Right renal cortex interstitium (tissue), 3 donors: Measurements from ENCODE around the gene CARD19. TPM values are rescaled to one million over a fixed set of nuclear protein-coding genes. Genes with fewer than 3 reads are reported as not detected.
"Not testable (repeated sequence)": the region's sequence is repeated elsewhere in the genome, so short reads cannot be mapped to it uniquely, and the experiment has no call there.

Source experiments
- DNase-seq, 3 donors: peaks; one replicate each; pipeline ENCODE4 v3.0.0-alpha.2; 2013; ENCODE audit warnings: low read depth in 3 of 3, low spot score in 2 of 3
- polyA plus RNA-seq, 3 donors: library from polyadenylated mRNA; unstranded; fragments of 120-200 nt; gene quantifications; one replicate each; pipeline ENCODE4 v1.2.1, GENCODE V29; 2013; ENCODE audit not compliant: insufficient read length in 3 of 3

Gene CARD19
- polyA plus RNA-seq, 3 donors, result 14.8 to 18.0 (median 15.5) TPM

DNA sequence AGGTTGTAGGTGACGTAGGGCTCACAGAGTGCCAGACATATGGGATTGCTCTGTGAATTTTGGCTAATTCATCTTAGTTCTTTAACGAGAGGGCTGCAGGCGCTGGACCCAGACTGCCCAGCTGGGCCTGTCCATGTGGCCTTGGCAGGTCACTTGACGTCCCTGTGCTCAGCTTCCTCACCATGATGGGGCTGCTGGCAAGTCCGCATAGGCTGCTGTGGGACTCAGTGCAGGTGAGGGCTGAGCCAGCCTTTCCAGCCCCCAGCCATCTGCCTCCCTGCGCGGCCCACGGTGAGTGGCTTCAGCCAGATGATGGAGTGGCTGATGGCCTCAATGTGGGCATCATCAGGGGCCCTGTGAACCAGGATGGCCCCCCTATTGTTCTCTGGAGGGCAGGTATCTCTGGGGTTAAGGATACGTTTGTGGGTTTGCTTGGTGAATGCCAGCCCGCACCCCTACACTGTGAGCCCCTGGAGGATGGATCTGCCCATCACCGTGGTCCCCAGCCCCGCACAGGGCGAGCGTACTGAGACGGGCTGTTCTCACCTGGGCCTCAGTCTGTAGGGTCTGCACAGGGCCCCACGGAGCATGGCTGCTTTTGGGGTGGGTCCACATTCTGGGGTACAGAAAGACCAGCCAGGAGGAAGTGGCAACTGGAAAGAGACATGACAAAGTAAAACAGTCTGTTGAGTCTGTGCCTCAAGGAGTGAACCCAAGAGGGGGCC is 3.7 kb downstream of the CARD19 start:
- no peak for DNase-seq

DNA sequence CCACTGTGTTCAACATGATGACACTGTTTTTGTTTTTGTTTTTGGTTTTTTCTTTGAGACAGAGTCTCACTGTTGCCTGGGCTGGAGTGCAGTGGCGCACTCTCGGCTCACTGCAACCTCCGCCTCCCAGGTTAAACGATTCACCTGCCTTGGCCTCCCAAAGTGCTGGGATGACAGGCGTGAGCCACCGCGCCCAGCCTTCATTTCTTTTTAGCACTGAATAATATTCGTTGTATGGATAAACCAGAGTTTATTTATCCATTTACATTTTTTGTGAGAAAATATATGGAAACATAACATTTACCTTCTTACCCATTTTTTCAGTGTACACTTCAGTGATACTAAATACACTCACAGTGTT is 4.2 kb downstream of the CARD19 start:
- DNase-seq, result no peak

DNA sequence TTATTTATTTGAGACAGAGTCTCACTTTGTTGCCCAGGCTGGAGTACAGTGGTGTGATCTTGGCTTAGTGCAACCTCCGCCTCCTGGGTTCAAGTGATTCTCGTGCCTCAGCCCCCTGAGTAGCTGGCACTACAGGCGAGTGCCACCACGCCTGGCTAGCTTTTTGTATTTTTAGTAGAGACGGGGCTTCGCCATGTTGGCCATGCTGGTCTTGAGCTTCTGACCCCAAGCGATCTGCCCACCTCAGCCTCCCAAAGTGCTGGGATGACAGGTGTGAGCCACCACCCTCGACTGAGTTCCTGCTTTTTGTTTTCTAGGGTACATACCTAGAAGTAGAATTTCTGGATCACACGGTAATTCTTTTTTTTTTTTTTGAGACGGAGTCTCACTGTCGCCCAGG is 5.1 kb downstream of the CARD19 start:
- not testable (repeated sequence) for DNase-seq

DNA sequence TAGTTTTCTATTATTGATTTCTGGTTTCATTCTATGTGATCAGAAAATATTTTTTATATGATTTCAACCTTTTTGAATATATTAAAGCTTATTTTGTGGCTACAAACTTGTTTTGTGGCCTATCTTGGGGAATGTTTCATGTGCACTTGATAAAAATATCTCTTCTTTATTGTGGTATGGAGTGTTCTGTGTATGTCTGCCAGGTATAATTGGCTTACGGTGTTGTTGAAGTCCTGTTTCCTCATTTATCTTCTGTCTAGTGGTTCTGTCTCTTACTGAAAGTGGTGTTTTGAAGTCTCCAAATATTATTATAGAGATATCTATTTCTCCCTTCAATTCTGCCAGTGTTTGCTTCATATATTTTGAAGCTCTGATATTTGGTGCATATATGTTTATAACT is 9.6 kb downstream of the CARD19 start:
- DNase-seq, result no peak

DNA sequence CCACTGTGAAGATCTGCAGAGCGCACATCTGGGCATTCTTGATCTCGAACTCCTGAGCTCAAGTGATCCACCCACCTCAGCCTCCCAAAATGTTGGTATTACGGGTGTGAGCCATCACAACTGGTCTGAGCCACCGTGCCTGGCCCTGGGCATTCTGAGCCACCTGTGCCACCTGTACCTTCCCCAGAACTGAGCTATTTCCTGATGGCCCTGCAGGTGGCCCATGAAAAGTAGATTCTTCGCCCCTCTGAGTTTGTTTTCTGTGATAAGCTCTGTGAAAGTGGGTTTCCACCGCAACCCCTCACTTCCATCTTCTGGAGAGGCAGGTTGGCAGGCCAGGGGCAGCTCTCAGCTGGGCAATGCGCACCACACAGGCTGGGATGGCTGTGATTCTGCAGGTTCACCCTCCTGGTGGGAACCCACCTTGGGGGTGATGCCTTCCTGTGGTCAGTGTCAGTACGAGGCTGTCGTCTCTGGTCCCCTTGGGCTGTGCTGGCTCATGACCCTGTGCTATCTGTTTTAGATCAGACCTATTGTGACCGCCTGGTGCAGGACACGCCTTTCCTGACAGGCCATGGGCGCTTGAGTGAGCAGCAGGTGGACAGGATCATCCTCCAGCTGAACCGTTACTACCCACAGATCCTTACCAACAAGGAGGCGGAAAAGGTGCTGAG is 11.3 kb downstream of the CARD19 start:
- no peak for DNase-seq

DNA sequence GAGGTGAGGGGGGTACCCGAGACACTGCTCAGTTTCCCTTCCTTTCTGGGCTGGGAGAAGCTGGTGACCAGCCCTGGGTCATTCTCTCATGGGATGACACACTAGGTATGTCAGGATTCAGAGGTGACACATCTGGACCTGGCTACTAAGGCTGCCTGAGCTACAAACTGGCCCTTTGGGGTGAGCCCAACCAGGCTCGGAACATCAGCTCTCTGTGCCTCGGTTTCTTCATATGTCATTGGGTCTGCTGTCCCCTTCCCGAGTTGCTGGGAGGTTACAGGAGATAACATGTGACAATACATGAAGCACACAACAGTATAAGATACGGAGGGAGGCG is 11.8 kb downstream of the CARD19 start:
- DNase-seq, result no peak

DNA sequence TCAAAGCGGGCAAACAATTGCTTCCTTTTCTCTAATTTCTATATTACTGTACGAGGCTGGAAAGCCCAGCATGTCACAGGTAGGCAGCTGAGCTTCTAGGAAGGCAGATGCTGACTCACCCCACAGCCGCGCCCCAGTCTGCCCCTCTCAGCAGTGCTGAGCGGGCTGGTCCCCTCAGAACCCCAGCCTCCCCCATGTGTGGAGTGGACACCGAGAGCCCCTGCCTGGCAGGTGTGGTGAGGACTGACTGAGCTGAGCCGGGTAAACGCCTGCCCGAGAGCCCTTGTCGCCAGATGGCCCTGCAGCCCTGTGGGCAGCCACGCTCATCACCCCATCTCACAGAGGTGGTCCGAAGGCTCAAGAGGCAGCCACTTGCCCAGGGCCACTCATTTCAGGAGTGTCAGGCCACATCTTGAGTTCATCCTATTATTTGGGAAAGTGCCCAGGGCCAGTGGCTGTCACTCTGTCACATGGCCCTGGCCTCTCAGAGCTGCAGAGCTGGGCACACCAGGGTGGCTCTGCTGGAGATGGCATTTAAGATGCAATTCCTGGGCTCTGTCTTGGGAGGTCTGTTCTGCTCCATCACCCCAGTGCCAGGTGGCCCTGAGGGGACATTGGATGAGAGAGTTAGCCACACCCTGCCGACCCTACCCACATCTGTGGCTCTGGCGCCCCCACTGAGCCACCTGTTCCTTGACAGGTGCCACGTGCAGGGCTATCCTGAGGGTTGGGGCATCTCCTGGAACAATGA is 12.4 kb downstream of the CARD19 start:
- no peak for DNase-seq

DNA sequence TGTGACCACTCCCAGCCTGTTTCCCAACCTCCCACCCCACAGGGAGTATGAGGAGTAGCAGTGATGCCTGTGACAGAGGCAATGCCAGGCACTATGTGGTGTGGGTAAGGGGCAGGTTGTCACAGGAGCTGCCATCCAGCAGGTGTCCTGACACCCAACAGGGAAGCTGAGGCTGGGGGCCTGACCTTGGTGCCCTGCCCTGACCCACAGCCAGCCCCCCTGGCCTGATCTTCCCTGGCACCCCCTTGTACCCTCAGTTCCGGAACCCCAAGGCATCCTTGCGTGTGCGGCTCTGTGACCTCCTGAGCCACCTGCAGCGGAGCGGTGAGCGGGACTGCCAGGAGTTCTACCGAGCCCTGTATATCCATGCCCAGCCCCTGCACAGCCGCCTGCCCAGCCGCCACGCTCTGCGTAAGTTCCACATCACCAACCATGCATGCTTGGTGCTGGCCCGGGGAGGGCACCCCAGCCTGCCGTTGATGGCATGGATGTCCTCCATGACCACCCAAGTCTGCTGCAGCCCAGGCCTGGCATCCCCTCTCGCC is 14.4 kb downstream of the CARD19 start:
- DNase-seq, result no peak

DNA sequence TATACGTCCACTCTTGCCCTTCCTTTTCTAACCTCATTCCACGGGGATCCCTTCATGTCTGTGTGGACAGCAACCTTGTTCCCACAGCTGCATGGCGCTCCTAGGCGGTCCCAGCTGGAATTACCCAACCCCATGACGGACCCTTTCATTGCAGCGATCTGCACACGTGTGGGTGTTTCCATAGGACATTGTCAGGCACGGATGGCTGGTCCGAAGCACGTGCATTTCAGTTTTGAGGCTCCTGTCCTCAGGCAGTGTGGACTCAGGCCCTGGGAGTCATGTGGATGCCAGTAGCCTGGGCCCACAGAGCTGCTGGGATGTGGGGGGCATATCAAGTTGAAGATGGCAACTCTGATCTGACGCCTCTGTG is 15.0 kb downstream of the CARD19 start:
- no peak for DNase-seq

DNA sequence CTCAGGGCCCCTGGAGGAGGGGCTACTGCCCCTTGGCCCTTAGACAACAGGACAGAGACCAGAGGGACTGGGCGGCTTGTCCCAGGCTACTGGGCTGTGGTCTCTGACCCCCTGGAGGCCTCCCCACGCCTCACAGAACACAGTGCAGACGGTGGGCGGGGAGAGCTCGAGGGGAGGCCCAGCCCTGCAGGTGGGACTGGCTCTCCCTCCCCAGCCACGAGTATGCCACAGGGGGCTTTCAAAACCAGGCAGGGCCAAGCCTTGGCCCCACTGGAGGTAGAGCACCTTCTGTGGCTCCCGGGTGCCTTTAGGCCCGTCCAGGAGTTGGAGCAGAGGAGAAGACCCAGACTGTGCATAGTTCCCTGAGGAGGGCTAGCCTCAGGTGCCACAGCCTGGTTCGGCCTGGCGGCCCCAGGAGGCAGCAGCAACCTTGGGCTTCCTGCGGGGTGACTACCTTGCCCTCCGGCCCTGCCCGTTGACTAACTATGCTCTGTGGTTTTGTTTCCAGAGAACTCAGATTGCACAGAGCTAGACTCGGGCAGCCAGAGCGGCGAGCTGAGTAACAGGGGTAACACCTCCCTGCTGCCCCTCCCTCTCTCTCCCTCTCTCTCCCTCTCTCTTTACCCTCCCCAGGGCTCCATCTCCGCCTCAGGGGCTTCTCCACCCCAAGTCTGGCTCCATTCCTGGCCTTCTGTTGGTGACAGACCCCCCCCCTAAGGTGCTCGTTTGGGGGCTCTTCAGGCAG is 15.5 kb downstream of the CARD19 start:
- DNase-seq, result no peak

DNA sequence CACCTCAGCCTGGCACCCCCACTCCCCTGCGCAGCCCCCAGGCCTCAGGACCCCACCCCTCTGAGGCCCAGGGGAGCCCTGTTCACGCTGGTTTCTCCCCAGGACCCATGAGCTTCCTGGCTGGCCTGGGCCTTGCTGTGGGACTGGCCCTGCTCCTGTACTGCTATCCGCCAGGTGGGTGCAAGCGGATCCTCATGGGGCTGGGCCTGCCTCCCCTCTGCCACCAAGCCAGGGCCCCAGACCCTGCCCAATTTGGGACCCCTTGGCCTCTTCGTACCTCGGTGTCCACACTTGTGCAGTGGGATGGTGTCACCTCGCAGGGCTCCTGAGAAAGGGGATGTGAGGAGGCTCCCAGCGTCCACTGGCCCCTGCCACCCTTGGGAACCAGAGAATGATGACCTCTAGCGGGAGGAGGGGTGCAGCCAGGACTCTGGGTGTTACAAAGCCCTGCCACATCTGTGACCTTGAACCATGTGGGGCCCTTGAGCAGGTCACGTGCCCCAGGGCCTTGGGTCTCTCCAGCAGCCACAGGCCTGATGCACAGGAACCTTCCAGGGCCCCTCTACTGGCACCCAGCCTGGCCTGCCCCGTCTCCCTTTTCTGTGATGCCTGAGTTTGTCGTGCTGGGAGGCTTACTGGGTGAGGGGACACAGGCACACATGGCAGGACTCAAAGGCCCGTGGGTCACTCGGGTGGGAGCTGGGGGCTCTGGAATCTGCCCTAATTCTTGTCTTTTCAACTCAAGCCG is 16.3 kb downstream of the CARD19 start:
- no peak for DNase-seq

DNA sequence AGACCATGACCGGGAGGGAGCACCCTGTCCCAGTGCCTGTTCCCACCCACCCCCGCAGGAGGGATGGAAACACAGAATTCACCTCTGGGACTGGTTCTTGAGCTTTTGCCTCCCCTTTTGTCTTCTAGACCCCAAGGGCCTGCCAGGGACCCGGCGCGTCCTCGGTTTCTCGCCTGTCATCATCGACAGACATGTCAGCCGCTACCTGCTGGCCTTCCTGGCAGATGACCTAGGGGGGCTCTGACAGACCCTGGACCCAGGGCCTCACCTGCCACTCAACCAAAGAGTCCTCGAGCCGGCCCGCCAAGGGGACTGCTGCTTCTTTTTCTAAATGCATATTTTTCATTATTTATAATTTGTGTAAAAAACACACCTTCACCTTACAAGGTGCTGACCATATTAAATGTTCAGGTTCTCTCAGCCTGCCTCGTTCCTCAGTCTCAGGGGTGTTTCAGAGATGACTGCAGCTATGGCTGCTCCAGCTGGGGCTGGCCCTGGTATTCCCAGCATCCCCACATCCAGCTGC is 16.9 kb downstream of the CARD19 start:
- DNase-seq, result no peak

DNA sequence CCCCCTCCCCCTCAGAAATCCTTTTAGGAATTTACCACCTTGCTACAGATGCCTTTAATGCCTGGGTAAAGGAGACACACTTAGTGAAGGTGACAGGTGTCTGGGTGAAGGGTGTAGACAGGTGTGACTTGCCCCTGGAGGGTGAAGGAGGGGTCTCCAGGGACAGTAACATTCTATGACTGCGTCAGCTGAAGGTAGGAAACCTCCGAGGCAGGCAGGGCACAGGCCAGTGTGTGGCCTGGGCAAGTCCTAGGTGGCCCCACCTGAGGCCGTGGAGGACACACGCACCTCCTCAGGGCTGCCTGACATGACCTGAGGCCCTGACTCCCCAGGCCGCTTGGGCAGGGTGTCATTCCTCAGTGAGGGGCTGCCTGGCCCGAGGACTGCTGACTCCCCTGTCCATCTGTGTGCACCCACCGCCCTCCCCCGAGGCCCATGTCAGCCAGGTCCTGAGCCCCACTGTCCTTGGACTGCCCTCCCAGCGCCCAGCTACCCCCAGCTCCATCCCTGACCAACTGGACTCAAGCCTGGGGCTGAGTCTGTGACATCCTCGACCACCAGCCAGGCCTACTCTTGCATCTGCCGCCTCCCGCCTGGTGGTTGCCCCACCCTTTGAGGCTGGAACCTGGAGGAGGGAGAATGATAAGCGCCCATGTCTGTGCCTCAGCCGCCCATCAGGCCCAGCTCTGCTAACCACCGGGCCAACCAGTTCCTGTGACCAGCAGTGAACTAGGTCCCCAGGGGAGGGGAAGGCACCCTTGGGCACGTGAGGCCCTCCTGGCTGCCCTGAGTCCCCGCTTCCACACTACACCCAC is 18.4 kb downstream of the CARD19 start:
- no peak for DNase-seq

DNA sequence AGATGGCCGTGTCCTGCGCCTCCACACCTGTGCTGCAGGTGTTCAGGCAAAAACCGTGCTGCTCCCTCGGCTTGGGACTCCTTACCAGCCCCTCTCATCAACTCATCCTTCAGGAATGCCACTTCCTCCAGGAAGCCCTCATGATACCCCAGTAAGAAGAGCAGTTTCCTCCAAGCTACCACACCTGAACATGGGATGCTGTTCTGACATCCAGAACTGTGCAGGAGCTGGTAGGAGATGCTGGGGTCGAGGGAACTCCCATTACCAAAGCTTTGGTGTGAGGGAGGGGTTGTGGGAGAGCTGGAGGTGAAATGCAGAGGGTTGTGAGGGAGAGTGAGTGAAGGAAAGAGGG is 18.9 kb downstream of the CARD19 start:
- DNase-seq, result no peak

DNA sequence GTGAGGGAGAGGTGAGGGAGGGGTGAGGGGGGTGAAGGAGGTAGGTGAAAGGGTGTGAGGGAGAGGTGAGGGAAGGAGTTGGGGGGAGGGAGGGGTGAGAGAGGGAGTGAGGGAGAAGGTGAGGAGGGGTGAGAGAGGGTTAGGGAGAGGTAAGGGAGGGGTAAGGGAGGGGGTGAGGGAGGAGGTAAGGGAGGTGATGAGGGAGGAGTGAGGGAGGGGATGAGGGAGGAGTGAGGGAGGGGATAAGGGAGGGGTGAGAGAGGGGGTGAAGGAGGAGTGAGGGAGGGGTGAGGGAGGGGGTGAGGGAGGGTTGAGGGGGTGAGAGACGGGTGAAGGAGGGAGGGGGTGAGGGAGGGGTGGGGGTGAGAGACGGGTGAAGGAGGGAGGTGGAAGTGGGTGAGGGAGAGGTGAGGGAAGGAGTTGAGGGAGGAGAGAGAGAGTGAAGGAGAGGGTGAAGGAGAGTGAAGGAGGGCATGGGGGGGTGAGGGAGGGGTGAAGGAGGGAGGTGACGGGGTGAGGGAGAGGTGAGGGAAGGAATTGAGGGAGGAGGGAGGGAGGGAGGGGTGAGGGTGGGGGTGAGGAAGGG is 19.6 kb downstream of the CARD19 start:
- no peak for DNase-seq

DNA sequence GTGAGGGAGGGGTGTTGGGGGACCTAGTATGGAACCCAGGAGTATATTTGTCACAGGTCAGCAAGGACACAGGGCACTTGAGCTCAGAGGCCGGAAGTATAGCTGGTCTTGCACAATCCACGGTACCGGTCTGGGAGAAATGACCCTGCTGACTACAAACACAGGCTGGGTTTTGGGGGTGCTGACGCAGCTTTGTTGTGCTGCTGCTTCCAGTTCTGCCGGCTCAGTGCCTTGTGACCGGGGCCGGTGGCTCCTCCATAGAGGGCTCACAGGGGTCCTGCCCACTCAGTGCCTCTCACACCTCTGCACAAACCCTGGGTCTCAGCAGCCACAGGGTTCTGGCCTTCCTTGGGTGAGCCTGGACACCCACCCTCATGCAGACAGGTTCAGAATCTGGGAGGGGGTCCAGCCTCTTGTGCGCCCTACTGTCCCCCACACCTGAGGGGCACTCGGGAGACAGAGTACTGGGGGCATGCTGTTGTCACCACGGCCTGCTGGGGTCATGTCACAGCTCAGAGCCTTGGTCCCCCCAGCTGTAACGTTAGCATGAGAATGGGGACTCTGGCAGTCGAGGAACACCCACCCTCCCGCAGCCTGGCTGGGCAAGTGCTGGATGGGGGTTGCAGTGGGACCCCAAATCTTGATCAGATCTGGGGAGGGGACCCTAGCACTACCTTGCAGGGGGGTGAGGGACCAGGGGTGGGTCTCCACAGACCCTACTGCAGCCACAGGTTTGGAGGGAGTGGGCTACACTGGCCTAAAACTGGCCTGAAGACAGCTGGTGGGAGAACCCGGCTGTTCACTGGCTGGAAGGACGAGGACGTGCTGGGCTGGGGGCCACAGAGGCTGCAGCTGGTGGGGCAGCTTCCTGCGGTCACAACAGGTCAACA is 20.3 kb downstream of the CARD19 start:
- no peak for DNase-seq

DNA sequence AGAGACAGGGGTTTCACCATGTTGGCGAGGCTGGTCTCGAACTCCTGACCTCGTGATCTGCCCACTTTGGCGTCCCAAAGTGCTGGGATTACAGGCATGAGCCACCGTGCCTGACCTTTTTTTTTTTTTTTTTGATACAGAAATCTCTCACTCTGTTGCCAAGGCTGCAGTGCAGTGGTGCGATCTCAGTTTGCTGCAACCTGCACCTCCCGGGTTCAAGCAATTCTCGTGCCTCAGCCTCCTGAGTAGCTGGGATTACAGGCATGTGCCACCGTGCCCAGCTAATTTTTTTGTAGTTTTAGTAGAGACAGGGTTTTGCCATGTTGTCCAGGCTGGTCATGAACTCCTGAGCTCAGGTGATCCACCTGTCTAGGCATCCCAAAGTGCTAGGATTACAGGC is 21.5 kb downstream of the CARD19 start:
- DNase-seq, result not testable (repeated sequence)
